ENCODE data around the gene GRIN2C. TPM values are rescaled to one million over a fixed set of nuclear protein-coding genes. Genes with fewer than 3 reads are reported as not detected.
A peak's percentile ranks its signal among the peaks of the same experiment; 100 is the strongest.

GRIN2C gene
- total and polyA plus RNA-seq, 2 donors (not counting 1 experiment from before 2014, with no cell fraction given): 0.03 TPM; not detected in 1

- H4K20me1 ChIP-seq (ENCODE audit: control insufficient read depth, insufficient read depth, low read length, poor library complexity, severe bottlenecking): peaks cover 9% of the 10 kb centered on the region
- peak overlapping the region; percentile 80 for H3K4me2 ChIP-seq (replicated peaks; ENCODE audit: low read depth, low read length, poor library complexity, severe bottlenecking)
- TF ChIP-seq, protein P1, sequence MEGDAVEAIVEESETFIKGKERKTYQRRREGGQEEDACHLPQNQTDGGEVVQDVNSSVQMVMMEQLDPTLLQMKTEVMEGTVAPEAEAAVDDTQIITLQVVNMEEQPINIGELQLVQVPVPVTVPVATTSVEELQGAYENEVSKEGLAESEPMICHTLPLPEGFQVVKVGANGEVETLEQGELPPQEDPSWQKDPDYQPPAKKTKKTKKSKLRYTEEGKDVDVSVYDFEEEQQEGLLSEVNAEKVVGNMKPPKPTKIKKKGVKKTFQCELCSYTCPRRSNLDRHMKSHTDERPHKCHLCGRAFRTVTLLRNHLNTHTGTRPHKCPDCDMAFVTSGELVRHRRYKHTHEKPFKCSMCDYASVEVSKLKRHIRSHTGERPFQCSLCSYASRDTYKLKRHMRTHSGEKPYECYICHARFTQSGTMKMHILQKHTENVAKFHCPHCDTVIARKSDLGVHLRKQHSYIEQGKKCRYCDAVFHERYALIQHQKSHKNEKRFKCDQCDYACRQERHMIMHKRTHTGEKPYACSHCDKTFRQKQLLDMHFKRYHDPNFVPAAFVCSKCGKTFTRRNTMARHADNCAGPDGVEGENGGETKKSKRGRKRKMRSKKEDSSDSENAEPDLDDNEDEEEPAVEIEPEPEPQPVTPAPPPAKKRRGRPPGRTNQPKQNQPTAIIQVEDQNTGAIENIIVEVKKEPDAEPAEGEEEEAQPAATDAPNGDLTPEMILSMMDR (IDR thresholded peaks at IDR 0.05): no peak
- TF ChIP-seq EZH2 (IDR thresholded peaks at IDR 0.05; ENCODE audit: borderline replicate concordance, insufficient read depth, low read depth, low read length, poor library complexity, severe bottlenecking): no peak
- no peak overlapping the region for H3K27ac Mint-ChIP-seq
- H2AFZ ChIP-seq (ENCODE audit: insufficient read depth, low read depth, low read length, poor library complexity, severe bottlenecking): no peak overlapping the region
- peaks cover 39% of the 10 kb centered on the region for H3K27me3 Mint-ChIP-seq
- ATAC-seq (ENCODE audit: low read depth) (no peak), DNase-seq (no peak)
- H3K4me3 ChIP-seq (ENCODE audit: control extremely low read depth in 1 of 5, extremely low read depth in 1 of 5, insufficient read depth in 1 of 5, low read depth in 2 of 5, low read length in 4 of 5): peak overlapping the region in 2 of 5 experiments; percentile 3 to 38
- no peaks in the 10 kb centered on the region for H3K79me2 ChIP-seq (ENCODE audit: control insufficient read depth, insufficient read depth, low read length)
- intact Hi-C loops (cut with micrococcal nuclease): loop anchor here (5.0 kb wide), 1 partner anchor 294 kb away; the partner anchor contains the start of gene CD300H
- ChIA-PET POLR2A (interaction anchor here (1.0 kb wide), 1 partner anchor 12 kb away, joined by 3 read pairs; the partner anchor contains the start of gene FDXR), CTCF (interaction anchor here (0.9 to 12.3 kb wide), 15 partner anchors 10 to 482 kb away, joined by 3 to 181 read pairs (median 13); partner anchors contain the start of genes FDXR and RAB37)
- WGBS (ENCODE audit: insufficient coverage): 5% methylated on average over 36 of the region's 36 CpGs
- H3K4me1 ChIP-seq (ENCODE audit: control insufficient read depth in 2 of 2, insufficient read depth in 2 of 2, low read length in 2 of 2): peaks cover 32 to 33% of the 10 kb centered on the region in 2 donors
- no peaks in the 10 kb centered on the region for H3K9me3 Mint-ChIP-seq (ENCODE audit: insufficient read depth)
- peak overlapping the region; percentile 68 for H3K4me3 Mint-ChIP-seq
- peaks cover 0 to 60% (median 22%) of the 10 kb centered on the region in 4 experiments for H3K27me3 ChIP-seq (replicated peaks in 1 of 4; ENCODE audit: control extremely low read depth in 1 of 4, control insufficient read depth in 3 of 4, insufficient read depth in 4 of 4, low read length in 3 of 4)
- H3K9ac ChIP-seq (ENCODE audit: low read length): no peak overlapping the region
- H3K27ac ChIP-seq (ENCODE audit: low read length in 2 of 2): no peak overlapping the region
- H3K9me3 ChIP-seq (ENCODE audit: control extremely low read depth in 1 of 3, control insufficient read depth in 2 of 3, insufficient read depth in 1 of 3, low read length in 2 of 3): peaks cover 0 to 18% (median 0%) of the 10 kb centered on the region in 3 donors
- H3K36me3 ChIP-seq (replicated peaks in 1 of 2; ENCODE audit: control extremely low read depth in 1 of 2, control insufficient read depth in 1 of 2, extremely low read depth in 1 of 2, insufficient read depth in 2 of 2, low read length in 1 of 2): no peaks in the 10 kb centered on the region
- H3K4me1 Mint-ChIP-seq: peaks cover 26% of the 10 kb centered on the region
Observed at GRCh38 chr17:74861662-74862107, 2.0 kb upstream of the GRIN2C start.
